Right lobe of liver (tissue), 6 donors: ENCODE data around the gene RSRP1. TPM values are rescaled to one million over a fixed set of nuclear protein-coding genes. Genes with fewer than 3 reads are reported as not detected.
A peak's percentile ranks its signal among the peaks of the same experiment; 100 is the strongest.

Experiments
- ATAC-seq, 4 donors: fragments of 200-7000 bp; cut with Tn5 transposase; one replicate each; pipeline ENCODE4 v1.9.1; 2020; ENCODE audit warnings: mild to moderate bottlenecking in 4 of 4, moderate library complexity in 4 of 4
- DNase-seq, 3 donors: peaks; one replicate each; pipeline ENCODE4 v3.0.0-alpha.2; 2020
- H3K27ac ChIP-seq, 3 donors: fragments of 200-600 bp; one replicate each; pipeline ENCODE4 v1.8.0; 2022
- H3K27me3 ChIP-seq, 2 donors: fragments of 200-600 bp; one replicate each; pipeline ENCODE4 v1.8.0; 2022
- H3K36me3 ChIP-seq, 4 donors: fragments of 200-600 bp; sonication (generic) in 1 of 4; one replicate each; pipeline versions ENCODE4 v1.5.1 to v1.8.0; 2017 to 2022; ENCODE audit warnings: control low read depth in 1 of 4
- H3K4me1 ChIP-seq, 4 donors: fragments of 200-600 bp; sonication (generic) in 1 of 4; one replicate each; pipeline versions ENCODE4 v1.5.1 to v1.8.0; 2017 to 2022; ENCODE audit warnings: control low read depth in 1 of 4
- H3K4me3 ChIP-seq, 3 donors: fragments of 200-600 bp; one replicate each; pipeline ENCODE4 v1.8.0; 2022
- H3K9me3 ChIP-seq, 4 donors: fragments of 200-600 bp; sonication (generic) in 1 of 4; one replicate each; pipeline versions ENCODE4 v1.5.1 to v1.8.0; 2017 to 2022; ENCODE audit warnings: control low read depth in 1 of 4
- CTCF ChIP-seq, 4 donors: fragments of 200-600 bp in 3 of 4; fragments of 450-650 bp in 1 of 4; IDR thresholded peaks; one replicate each; pipeline versions ENCODE4 v1.5.1 to v1.8.0; 2016 to 2022; ENCODE audit warnings: antibody characterized with exemption in 4 of 4, mild to moderate bottlenecking in 2 of 4
- POLR2A ChIP-seq: fragments of 450-650 bp; IDR thresholded peaks from one replicate; pipeline ENCODE4 v1.6.1; 2017; ENCODE audit warnings: antibody characterized with exemption, mild to moderate bottlenecking
- WGBS: methylation state at CpG from one replicate; pipeline ENCODE4 v1.1.6; 2018; ENCODE audit warnings: low coverage, low lambda C conversion rate; ENCODE audit not compliant: insufficient coverage; ENCODE audit errors: missing lambda C conversion rate; 5-methylcytosine and 5-hydroxymethylcytosine counted together
- intact Hi-C, 2 donors: fragments of 100-400 bp; cut with DNase I; formaldehyde crosslinking; loops; one replicate each; pipeline versions ENCODE4 v1.11.2 to v1.14.1; 2022
- total RNA-seq, 6 experiments: library from RNA; depleted of rRNA in 2 of 6; stranded (reverse); fragments of >200 nt in 2 of 6; fragmentation: NEBNext Ultra II Directional in 3 of 6; extraction: Animal tissue kit (Norgen Biotek cat#: 25700) in 3 of 6; gene quantifications; one replicate each; pipeline versions ENCODE4 v1.1.0 to v1.2.4, GENCODE V29; 2016 to 2023
- donor health status: DM: no; HTN: yes; CAD: no.
- donor health status: DM: no; HTN: no; CAD: no.
- donor health status: DM: no; HTN: no; CAD: no.
- donor health status: DM: no; HTN: yes; CAD: no.
- donor health status: DM: no; HTN: yes; CAD: no.

The RSRP1 gene
- total RNA-seq, 6 experiments from 2014 or later = 32.1 to 52.1 (median 40.2) TPM

GRCh38 chr1:25217598-25218232 lies 29.5 kb downstream of the RSRP1 start:
- H3K9me3 ChIP-seq = no peaks in the 10 kb centered on the region
- no peak for TF ChIP-seq POLR2A
- TF ChIP-seq CTCF (IDR thresholded peaks at IDR 0.05) = no peak
- no peak overlapping the region for H3K27ac ChIP-seq

GRCh38 chr1:25217015-25217414 lies 30.2 kb downstream of the RSRP1 start:
- ATAC-seq (no peak), DNase-seq (no peak)
- TF ChIP-seq POLR2A (no peak), CTCF (IDR thresholded peaks at IDR 0.05) (no peak)
- H3K9me3 ChIP-seq = no peaks in the 10 kb centered on the region
- no peaks in the 10 kb centered on the region for H3K4me1 ChIP-seq
- 88% methylated on average over 2 of the region's 3 CpGs for WGBS
- H3K27ac ChIP-seq = no peak overlapping the region
- no peak overlapping the region for H3K4me3 ChIP-seq
- H3K36me3 ChIP-seq = peaks cover 0 to 17% (median 8%) of the 10 kb centered on the region in 4 donors
- H3K27me3 ChIP-seq = no peaks in the 10 kb centered on the region
- intact Hi-C loops = no loop called here

More at GRCh38 chr1:25217598-25218232, 29.5 kb downstream of the RSRP1 start:
- H3K36me3 ChIP-seq = peaks cover 0 to 24% (median 11%) of the 10 kb centered on the region in 4 donors
- H3K27me3 ChIP-seq = no peaks in the 10 kb centered on the region
- 89% methylated on average over 4 of the region's 8 CpGs for WGBS
- no peak overlapping the region for H3K4me3 ChIP-seq
- ATAC-seq (peak in 1 of 4 donors; percentile 23), DNase-seq (no peak)
- no peaks in the 10 kb centered on the region for H3K4me1 ChIP-seq
- intact Hi-C loops = no loop called here

- H3K4me1 ChIP-seq = no peaks in the 10 kb centered on the region
- peaks cover 0 to 8% (median 4%) of the 10 kb centered on the region in 4 donors for H3K36me3 ChIP-seq
- no peak for ATAC-seq
- no peak overlapping the region for H3K4me3 ChIP-seq
- no peak for TF ChIP-seq CTCF (IDR thresholded peaks at IDR 0.05)
- TF ChIP-seq POLR2A = no peak
- DNase-seq = no peak
- intact Hi-C loops = no loop called here
- H3K27me3 ChIP-seq = no peaks in the 10 kb centered on the region
- no peaks in the 10 kb centered on the region for H3K9me3 ChIP-seq
- whole genome bisulfite sequencing = 63% methylated on average over 4 of the region's 4 CpGs
- H3K27ac ChIP-seq = no peak overlapping the region
These were observed 31.1 kb downstream of the RSRP1 start for GRCh38 chr1:25216123-25216522.

GRCh38 chr1:25212725-25213124 lies 34.5 kb downstream of the RSRP1 start:
- H3K36me3 ChIP-seq = no peaks in the 10 kb centered on the region
- intact Hi-C loops = no loop called here
- ATAC-seq (no peak), DNase-seq (no peak)
- no peak overlapping the region for H3K4me3 ChIP-seq
- no peak overlapping the region for H3K27ac ChIP-seq
- H3K4me1 ChIP-seq = no peaks in the 10 kb centered on the region
- TF ChIP-seq POLR2A (no peak), CTCF (IDR thresholded peaks at IDR 0.05) (no peak)
- 34% methylated on average over 5 of the region's 5 CpGs for WGBS
- no peaks in the 10 kb centered on the region for H3K9me3 ChIP-seq
- no peaks in the 10 kb centered on the region for H3K27me3 ChIP-seq
